Left forelimb (tissue), 1 donor: ENCODE results near the gene LBP.
"Not testable (repeated sequence)": the region's sequence is repeated elsewhere in the genome, so short reads cannot be mapped to it uniquely, and the experiment has no call there.

Experiments used
- DNase-seq: peaks from one replicate; pipeline ENCODE4 v3.0.0-alpha.2; 2018; ENCODE audit warnings: low spot score

Gene LBP

GRCh38 chr20:38350879-38351775, 4.8 kb downstream of the LBP start:
- no peak for DNase-seq

GRCh38 chr20:38353316-38353715, 7.0 kb downstream of the LBP start:
- no peak for DNase-seq

- DNase-seq, result no peak
These were observed 7.9 kb downstream of the LBP start for GRCh38 chr20:38354227-38354626.

- DNase-seq, result no peak
These were observed 9.1 kb downstream of the LBP start for GRCh38 chr20:38355161-38356012.

DNA sequence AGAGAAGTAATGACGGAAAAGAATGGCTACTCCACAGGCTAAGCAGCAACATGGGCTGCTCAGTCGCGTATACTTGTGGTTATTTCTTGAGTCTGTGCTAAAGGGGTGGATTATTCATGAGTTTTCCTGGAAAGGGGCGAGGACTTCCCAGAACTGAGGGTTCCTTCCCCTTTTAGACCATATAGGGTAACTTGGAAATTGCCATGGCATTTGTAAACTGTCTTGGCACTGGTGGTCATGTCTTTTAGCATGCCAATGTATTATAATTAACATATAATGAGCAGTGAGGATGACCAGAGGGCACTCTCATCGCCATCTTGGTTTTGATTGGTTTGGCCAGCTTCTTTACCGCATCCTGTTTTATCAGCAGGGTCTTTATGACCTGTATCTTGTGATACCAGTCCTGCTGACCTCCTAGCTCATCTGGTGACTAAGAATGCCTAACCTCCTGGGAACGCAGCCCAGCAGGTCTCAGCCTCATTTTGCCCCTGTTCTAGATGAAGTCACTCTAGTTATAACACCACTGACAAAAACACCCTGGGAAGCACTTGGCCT, 11.4 kb downstream of the LBP start:
- no peak for DNase-seq

- DNase-seq, result no peak
These were observed 12.3 kb downstream of the LBP start for GRCh38 chr20:38358556-38358955.

DNA sequence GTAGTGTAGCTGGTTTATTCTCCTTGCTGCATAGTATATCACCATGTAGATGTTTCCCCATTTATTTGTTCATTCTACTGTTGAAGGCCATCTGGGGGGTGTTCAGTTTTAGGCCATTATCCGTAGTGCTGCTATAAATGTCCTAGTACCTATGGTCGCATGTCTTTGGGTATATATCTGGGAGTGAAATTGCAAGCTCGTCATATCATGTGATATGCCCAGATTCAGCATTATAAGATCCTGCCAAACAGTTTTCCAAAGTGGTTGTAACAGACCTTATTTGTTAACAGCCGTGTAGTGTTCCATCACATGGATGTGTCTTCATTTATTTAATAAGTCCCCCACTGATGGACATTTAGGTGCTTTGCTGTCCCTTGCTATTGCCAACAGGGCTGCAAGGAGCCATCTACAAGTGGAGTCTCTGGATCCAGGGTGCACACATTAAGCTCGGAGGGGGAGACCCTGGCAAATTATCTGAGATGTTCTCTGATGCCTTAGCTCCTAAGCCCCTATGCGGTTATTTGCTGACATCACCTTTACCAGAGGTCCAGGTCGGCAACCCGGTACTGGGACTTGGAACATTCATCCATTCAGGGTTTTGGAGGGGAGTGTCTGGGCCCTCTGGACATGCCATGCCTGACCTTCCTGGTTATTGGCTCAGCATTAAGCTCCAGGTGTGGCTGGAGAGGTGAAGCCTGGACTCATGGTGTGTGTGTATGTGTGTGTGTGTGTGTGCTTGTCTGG, 16.9 kb downstream of the LBP start:
- DNase-seq, result no peak

GRCh38 chr20:38369389-38369788, 23.1 kb downstream of the LBP start:
- DNase-seq, result no peak

DNA sequence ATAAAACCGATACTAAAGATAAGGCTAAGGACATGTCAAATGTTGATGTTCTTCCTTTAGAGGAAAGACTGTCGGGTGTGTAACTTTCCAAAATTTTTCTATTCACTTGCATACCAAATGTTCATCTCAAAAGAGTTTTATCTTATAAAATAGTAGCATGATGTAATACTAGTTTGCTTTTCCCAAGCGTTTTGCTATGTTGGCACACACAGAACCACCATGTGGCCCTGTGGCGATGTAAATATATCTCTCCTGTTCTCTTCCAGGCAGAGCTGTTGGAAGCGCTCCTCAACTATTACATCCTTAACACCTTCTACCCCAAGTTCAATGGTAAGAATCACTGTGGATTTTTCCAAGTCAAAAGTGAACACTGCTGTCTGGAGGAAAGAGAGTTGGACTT, 26.5 kb downstream of the LBP start:
- no peak for DNase-seq

GRCh38 chr20:38373231-38373867, 27.1 kb downstream of the LBP start:
- no peak for DNase-seq

DNA sequence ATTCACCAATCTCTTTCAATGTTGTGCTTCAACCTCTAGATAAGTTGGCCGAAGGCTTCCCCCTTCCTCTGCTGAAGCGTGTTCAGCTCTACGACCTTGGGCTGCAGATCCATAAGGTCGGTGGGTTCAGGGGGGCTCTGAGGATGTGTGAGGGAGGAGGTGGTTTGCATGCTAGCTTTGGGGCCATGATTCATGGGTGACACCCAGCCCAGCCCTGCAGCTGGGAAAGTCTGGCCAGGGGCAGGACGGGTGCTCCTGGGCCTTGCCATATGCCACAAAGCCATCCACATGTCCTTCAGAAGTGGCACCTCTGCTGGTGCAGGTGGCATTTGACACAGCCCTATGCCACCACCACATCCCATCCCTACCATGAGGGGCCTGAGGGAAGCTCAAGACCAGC, 27.6 kb downstream of the LBP start:
- no peak for DNase-seq

GRCh38 chr20:38377039-38377685, 30.9 kb downstream of the LBP start:
- no peak for DNase-seq

DNA sequence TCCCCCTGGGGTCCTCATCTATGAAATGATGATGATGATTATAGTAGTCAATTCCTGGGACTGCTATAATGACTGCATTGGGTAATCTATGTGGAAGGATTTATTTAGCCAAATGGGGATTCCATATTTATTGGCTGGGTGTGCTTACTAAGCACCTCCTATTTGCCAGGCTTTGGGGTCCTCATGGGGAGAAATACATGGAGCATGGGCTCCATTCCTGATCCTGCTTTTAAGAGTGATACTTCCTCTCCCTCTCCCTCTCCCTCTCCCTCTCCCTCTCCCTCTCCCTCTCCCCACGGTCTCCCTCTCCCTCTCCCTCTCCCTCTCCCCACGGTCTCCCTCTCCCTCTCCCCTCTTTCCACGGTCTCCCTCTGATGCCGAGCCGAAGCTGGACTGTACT, 31.6 kb downstream of the LBP start:
- not testable (repeated sequence) for DNase-seq

DNA sequence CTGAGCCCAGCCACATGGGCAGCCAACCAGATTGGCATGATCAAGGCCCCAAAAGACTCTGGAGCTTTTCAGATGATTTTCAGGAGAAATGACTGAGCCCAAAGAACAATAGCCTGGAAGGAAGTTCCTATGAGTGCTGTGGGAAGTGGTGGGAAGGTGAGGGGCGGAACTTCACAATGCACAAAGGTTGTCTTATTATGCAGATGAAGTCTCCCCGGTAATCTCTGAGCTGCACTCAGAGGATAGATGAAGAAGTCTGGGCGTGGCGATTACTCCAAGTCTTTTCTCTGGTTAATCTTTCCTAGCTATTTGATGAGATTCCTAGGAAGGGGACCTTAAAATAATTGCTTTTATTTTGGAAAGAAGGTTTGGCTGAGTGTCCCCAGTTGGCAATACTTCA, 36.9 kb downstream of the LBP start:
- no peak for DNase-seq

DNA sequence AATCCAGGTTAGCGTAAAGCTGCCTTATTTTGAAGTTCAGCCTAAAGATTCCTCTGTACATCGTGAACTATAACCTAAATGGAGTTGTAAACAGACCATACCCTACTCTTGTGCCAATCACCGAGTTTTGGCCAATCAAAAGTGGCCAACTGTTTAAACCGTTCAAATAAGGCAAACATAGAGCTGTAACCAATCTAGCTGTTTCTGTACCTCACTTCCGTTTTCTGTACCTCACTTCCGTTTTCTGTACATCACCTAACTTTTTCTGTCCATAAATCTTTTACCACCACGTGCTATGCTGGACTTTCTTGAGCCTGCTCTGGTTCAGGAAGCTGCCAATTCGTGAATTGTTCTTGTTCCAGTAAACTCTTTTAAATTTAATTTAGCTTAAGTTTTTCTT, 39.7 kb downstream of the LBP start:
- DNase-seq, result no peak

- DNase-seq, result no peak
These were observed 40.6 kb downstream of the LBP start for GRCh38 chr20:38386851-38387250.

- no peak for DNase-seq
These were observed 41.7 kb downstream of the LBP start for GRCh38 chr20:38387953-38388352.

GRCh38 chr20:38392356-38392755, 46.1 kb downstream of the LBP start:
- DNase-seq, result no peak

GRCh38 chr20:38393259-38393658, 47.0 kb downstream of the LBP start:
- no peak for DNase-seq

- DNase-seq, result no peak
These were observed 48.9 kb downstream of the LBP start for GRCh38 chr20:38395165-38395564.

GRCh38 chr20:38395751-38396395, 49.6 kb downstream of the LBP start:
- DNase-seq, result not testable (repeated sequence)
